ENCODE results near the gene DIS3L2.
"Not testable (repeated sequence)": the region's sequence is repeated elsewhere in the genome, so short reads cannot be mapped to it uniquely, and the experiment has no call there.

The DIS3L2 gene

DNA sequence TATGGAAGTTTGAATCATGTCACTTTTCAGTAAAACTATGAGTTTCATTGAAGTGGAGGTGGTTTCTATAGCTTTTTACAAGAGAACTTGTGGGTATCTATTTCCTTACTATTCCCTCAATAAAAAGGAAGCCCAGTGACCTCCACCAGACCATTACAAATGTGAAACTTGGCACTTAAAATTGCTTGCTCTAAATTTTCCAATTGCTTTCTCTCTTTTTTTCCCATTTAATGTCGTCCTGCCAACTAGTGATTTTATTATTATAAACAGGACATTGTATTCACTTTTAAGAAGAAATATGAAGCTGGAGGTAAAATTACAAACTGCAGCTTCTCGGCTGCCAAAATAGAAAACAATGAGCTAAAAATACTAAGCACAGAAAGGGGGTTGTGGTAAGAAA, 208.9 kb downstream of the DIS3L2 start:
- peak; percentile 20 for DNase-seq (ENCODE audit: low read depth, low spot score)

DNA sequence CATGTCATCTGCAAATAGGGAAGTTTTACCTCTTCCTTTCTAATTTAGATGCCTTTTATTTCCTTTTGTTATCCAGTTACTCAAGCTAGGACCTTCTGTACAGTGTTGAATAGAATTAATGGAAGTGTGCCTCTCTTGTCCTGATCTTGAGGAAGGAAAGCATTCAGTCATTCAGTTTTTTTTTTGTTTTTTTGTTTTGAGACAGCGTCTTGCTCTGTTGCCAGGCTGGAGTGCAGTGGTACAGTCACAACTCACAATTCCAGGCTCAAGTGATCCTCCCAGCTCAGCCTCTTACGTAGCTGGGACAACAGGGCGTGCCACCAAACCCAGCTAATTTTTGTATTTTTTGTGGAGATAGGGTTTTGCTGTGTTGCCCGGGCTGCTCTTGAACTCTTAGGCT, 213.1 kb downstream of the DIS3L2 start:
- no peak for DNase-seq (ENCODE audit: low read depth, low spot score)

DNA sequence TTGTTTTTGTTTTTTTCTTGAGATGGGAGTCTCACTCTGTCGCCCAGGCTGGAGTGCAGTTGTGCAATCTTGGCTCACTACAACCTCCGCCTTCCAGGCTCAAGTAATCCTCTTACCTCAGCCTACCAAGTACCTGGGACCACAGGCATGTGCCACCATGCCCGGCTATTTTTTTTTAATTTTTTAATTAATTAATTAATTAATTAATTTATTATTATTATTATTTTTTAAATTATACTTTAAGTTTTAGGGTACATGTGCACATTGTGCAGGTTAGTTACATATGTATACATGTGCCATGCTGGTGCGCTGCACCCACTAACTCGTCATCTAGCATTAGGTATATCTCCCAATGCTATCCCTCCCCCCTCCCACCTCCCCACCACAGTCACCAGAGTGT, 215.1 kb downstream of the DIS3L2 start:
- DNase-seq (ENCODE audit: low read depth, low spot score) = not testable (repeated sequence)

DNA sequence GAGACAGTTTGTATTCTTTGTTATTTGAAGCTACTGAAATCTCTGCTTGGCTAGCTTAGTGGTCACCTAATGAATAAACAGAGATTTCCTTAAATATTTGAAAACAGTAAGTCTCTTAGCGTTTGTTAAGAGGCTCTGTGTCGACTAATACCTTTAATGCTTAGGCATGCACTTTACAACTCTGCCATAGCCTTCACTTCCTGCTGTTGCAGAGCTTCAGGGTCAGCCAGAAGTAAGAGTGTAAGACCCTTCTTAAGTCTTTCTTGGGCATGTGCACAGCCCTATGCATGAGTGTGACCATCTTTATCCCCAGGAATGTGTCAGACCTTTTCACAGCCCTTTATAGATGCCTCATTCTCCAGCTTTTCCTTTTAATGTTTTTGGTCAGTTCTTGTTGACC, 221.8 kb downstream of the DIS3L2 start:
- DNase-seq (ENCODE audit: low read depth, low spot score) = no peak

DNA sequence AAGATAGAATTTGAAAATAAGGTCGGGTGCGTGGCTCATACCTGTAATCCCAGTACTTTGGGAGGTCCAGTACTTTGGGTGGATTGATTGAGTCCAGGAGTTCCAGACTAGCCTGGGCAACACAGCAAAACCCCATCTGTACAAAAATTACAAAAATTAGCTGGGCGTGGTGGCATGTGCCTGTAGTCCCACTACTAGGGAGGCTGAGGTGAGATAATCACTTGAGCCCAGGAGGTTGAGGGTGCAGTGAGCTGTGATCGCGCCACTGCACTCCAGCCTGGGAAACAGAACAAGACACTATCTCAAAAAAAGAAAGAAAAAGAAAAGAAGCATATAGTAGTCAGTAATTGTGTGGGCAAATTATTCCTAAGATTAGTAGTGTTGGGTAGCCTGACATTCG, 222.8 kb downstream of the DIS3L2 start:
- no peak for DNase-seq (ENCODE audit: low read depth, low spot score)

DNA sequence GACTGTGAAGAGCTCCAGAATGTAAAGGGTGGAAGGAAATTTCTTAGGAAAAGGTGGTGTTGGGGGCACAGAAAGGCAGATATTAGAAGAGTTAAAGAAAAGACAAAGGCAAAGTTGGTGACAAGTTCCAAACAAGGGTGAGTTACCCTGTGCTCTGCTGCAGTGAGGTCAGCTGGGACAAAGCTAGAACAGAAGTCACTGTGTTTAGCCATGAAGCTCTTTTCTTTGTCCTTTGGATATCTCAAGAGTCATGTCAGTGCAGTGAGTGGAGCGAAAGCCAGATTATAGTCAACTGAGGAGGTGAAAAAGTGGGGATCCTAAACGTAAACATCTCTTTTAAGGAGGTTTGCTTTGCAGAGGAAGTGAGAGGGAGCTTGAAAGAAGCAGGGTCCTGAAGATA, 229.3 kb downstream of the DIS3L2 start:
- DNase-seq (ENCODE audit: low read depth, low spot score) = no peak

DNA sequence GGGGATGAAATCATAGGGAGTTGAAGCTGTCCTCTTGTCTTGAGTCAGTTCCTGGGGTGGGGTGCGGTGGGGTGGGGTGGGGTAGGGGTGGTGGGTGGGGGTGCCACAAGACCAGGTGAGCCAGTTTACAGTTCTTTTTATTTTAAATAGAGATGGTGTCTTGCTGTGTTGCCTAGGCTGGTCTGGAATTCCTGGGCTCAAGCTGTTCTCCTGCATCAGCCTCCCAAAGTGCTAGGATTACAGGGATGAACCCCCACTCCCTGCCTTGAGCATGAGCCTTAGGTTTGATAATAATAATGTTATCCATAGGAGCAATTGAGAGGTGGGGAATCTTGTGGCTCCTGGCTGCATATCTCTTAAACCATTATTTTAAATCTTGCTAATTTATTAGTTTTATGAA, 234.0 kb downstream of the DIS3L2 start:
- no peak for DNase-seq (ENCODE audit: low read depth, low spot score)

DNA sequence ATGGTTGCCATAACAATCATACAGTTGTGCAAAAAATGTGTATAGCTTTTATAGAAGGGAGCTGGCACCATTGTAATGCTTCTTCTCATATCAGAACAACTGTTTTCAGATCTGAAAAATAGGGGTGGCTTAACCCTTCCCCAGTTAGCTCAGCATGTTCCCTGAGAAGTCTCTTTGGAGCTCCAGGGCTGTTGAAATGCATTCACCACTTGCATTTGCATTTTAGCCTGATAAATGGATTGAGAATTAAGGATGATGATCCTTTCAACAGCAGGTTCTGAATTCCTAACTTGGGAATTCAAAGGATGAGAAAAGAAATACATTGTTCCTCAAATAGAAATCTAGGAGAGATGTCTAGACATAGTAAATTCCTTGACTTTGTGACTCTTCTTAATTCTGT, 235.3 kb downstream of the DIS3L2 start:
- no peak for DNase-seq (ENCODE audit: low read depth, low spot score)

DNA sequence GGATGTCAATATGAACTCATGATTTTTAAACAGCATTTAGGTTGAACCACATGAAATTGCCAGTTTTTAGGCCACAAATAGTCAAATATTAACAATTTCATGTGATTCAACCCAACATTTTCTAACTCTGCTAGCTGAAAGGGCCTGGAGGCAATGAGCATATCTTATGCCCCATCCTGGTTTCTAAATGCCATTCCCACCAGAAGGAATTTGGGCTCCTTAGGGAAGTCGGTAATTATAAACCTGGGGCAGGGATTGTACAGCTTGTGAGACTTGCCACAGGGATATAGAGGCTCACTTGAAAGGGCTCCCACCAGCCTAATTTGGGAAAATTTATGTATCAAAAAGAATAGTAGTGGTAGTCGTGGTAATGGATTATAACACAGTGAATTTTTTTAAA, 238.7 kb downstream of the DIS3L2 start:
- no peak for DNase-seq (ENCODE audit: low read depth, low spot score)

DNA sequence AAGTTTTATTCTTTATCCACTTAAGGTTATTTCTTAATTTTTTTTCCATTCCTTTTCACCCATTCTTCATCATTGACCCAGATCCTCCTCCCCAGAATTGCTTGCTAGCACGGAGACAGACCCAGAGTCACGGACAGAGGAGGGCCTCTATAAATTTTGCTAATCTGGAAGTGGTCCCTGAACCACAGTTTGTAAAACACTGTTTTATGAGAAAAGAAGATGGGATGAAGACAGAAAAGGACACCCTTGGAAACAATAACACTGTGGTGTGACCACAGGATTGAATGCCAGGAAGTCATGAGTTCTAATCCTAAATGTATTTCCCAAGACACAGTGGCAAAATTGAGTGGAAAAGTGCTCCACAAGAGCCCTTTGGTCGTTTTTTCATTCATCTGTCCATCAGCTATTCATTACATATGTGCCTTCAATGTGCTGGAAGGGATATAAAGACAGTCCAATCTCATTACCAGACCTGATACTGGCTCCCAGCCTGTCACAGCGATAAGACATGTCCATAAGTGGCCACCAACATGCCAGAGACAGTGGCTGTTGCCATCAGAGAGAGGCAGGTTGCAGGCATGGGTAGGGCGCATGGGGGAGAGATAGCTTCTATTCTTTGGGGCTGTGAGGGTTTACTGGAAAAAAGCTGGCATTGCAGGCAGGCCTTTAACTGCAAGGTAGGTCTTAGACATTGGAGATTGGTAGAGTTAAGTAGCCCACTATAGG, 241.8 kb downstream of the DIS3L2 start:
- DNase-seq (ENCODE audit: low read depth, low spot score) = peak; percentile 16

DNA sequence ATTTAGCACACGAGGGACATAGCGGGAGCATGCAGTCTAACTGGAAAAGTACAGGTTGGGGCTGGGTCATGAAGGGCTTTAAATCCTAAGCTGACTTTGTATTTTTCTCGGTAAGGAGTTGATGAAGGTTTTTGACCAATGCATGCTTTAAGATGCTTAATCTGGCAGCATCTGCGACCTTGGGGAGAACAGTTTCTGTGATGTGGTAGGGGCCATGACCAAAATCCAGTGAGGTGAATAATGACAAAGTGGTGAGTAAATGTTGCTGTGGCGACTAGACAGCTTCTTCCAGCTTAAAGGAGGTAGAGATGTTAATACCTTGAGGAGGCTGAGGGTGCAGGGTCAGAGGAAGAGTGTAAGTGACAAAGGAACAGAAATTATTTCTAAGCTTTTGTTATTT, 242.4 kb downstream of the DIS3L2 start:
- peak; percentile 66 for DNase-seq (ENCODE audit: low read depth, low spot score)

DNA sequence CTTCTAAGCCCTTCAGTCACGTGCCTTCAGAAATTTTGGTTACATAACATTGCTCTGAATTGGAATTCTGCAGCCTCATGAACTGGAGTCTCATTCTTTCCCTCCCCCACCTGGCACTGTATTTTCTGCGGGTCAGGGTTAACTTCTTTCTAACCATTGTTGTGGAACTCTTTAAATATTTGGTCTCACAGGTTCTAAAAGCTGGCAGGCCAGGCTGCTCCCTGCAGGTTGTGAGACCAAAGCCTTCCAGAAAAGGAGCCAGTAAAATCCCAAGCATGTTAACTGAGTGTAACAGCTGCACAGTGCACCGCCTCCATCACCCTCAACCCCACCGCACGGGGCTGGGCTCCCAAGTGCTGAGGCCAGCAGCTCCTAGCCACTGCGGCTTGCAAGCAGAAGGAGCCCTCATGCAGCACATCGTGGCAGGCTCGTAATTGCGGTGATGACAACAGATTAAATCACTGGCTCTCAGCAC, 243.0 kb downstream of the DIS3L2 start:
- peak; percentile 66 for DNase-seq (ENCODE audit: low read depth, low spot score)

DNA sequence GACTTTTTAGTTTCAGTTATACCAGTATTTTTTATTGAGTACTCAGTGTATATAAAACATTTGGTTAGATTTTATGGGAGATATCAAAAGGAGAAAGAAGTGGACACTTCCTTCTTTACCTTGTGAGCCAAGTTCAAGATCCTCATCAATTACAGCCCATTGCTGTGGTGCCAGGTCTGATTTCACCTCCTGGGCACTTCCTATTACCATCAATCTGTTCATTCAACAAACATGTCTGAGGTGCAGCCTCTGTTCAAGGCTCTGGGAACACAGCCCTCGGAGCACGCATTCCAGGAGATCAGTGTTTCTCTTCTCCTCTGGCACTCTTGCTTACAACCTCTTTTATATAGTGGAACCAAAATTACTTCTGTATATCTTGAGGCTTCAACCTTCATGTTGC, 245.7 kb downstream of the DIS3L2 start:
- DNase-seq (ENCODE audit: low read depth, low spot score) = peak; percentile 15

DNA sequence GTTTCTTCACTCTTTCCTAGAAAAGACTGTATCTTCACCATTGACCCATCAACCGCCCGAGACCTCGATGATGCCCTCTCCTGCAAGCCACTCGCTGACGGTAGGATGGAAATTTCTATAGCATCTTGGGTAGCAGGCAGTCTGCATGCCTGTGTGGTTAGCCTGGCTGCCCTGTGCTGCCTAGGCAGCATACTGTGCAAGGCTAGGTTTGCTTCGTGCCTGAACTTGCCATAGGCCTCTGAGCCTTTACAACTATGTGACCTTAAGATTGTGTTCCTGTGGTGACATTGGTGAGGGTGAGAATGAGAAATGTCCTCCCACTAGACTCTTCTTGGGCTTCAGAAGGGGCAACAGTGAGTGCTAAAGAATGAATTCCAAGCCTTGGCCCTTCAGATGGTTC, 248.8 kb downstream of the DIS3L2 start:
- DNase-seq (ENCODE audit: low read depth, low spot score) = no peak

DNA sequence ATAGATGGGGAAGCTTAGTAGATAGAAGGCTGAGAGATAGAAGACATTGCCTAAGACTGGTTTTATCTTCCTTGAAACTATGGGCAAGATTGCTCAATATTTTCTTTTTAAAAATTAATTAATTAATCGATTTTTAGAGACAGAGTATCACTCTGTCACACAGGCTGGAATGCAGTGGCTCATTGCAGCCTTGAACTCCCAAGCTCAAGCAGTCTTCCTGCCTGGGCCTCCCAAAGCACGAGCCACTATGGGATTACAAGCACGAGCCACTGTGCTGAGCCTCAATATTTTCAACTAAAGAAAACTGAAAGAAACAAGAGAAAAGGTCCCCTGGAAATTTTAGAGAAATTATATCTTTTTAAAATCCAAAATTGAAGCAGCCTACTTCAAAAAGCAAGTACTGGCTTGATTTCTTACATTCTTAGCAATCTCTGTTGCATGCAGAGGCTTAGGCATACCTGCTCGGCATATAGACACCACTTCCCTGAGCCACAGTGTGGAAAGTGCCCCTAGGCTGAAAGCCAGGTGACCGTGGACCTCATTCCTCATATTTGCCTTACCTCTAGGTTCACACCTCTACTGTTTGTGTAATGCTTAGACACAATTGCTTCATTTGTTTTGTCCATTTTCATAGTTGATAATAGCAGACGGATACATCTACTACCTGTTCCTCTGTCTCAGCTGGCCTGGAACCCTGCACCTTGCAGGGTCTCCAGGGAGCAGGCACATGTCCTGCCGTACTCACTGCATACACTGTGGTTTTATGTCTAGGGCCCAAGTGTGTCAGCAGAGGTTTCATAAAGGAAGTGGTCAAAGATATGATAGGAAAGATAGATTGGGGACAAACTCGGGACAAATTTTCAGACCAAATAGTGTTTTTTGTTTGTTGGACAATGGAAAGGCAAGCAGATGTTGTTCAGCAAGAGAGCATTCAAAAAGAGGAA, 250.5 kb downstream of the DIS3L2 start:
- no peak for DNase-seq (ENCODE audit: low read depth, low spot score)

DNA sequence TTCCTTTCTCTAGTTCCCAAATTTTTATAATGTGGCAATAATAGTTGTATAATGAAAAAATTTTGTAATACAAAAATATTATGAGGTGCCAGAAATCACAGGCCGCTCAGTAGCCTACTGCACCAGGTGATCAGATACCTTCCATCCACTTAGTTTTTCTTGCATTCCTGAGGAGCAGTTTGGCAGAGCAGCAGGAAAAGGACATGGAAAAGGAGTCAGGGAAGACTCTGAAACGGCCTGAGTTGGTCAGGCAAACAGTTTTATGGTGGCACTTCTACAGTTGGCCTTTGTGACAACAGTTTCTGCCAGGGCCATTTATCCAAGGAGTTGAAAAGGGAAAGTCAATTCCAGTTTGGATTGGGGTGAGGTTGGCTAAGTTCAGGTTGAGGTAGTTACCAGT, 251.7 kb downstream of the DIS3L2 start:
- no peak for DNase-seq (ENCODE audit: low read depth, low spot score)

DNA sequence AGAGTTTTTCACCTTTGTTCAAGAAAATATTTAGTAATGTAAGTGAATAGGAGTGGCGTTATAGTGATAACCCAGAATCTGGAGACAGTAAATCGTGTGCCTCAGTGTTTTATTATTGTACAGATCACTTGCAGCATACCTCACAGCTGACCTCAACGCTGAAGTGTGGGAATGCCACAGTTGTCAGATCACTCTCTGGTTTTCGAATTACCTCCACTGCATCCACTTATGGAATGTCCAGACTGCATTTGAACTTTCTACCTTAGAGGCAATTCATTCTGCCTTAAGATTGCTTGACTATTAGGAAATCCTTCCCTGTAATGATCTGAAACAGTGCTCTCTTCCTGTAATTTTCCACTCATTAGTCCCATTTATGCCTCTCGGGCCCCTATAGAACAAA, 252.5 kb downstream of the DIS3L2 start:
- peak; percentile 85 for DNase-seq (ENCODE audit: low read depth, low spot score)

DNA sequence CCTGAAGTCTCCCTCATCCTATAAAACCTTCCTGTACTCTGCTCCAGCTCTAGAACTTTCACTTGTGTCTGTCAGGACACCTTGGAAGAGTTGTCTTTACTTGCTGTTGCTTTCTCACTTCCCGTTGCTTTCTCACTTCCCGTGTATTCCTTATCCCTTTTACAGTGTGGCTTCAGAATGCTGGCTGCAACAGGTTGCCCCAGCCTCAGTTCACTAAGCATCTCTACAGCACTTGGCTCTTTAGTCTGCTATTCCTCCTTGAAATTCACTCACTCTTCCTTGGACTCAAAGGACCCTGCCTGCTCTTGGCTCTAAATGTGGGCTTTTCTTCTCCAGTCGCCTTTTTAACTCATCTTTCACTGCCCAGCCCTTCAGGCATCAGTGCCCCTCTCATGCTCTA, 254.5 kb downstream of the DIS3L2 start:
- DNase-seq (ENCODE audit: low read depth, low spot score) = no peak

DNA sequence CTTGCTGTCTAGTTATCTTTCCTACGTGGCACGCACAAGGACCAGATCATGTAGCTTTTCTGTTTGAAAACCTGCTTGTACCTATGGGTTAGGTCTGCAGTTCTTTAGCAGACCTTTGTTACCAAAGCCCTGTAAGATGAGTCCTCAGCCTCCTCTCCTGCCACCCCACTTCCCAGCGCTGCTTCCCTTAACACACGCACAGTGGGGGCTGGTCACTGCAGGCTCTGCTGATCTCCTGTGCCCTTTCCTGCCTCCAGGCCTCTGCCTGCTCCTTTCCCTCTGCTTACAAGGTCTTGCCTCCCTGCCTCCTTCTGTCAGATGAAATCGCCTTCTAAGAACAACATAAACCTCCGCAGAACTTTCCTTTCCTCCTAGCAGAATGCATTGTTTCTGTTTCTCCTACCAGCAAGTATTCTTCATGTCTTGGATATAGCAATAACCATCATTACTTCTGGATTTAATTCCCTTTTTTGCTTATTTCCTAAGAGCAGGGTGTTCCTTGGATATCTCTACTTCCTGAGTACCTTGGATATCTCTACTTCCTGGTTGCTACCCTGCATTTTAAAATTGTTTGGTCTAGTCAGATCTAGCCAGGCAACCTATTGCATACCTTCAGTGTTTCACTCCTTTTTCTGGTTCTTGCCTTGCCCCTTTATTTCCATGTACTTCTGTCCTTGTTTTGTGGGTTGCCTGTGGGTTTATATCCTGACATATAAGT, 257.4 kb downstream of the DIS3L2 start:
- no peak for DNase-seq (ENCODE audit: low read depth, low spot score)

DNA sequence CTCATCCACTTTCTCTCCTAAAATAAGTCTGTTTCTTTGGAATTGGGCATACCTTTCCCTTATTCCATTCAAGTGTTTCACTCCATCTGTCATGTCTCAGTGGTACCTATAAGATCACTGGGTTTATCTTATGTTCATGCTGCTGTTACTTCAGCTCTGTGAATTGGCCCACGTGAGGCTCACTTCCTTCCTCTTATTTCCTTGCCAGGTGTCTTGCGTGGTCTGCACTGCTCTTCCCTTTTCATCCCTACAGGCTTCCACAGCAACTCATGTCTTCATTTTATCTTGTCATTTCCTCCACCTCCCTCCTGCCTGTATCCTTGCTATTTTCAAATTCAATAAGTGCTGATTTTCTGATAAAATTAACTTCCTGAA, 258.0 kb downstream of the DIS3L2 start:
- no peak for DNase-seq (ENCODE audit: low read depth, low spot score)

DNA sequence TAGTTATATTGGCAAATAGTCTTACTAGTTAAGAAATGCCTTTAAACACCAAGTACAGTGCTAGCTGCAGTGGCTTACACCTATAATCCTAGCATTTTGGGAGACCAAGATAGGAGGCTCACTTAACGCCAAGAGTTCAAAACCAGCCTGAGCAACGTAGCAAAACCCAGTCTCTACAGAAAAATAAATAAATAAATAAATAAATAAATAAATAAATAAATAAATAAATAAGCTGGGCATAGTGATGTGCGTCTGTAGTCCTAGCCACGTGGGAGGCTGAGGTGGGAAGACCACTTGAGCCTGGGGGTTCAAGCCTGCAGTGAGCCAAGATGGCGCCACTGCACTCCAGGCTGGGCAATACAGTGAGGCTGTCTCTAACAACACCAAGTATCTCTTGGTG, 258.4 kb downstream of the DIS3L2 start:
- no peak for DNase-seq (ENCODE audit: low read depth, low spot score)

DNA sequence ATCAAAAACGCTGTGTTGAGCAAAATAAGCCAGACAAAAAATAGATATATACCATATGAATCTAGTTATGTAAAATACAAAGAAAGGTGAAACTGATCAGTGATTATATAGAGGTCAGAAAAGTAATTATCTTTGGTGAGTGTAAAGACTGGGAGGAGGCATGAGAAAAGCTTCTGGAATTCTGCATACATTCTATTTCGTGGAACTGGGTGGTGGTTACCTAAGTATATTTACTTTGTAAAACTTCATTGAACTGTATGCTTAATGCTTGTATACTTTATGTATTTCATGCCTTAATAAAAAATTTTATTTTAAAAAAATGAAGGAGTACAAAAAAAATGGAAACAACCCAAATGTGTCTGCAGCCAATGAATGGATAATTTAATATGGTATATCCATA, 263.9 kb downstream of the DIS3L2 start:
- DNase-seq (ENCODE audit: low read depth, low spot score) = no peak
